Hippocampal formation (tissue), 2 donors: ENCODE measurements around the gene TGFA.

Source experiments
- DNase-seq, 2 donors: peaks; one replicate each; lab custom pipeline; 2025; lab: John Stamatoyannopoulos, UW

The TGFA gene

GRCh38 chr2:70418514-70418913 lies 135.1 kb downstream of the TGFA start:
- DNase-seq, result no peak

GRCh38 chr2:70417011-70417410 lies 136.6 kb downstream of the TGFA start:
- DNase-seq, result no peak

- DNase-seq, result no peak
These were observed 141.1 kb downstream of the TGFA start for GRCh38 chr2:70412294-70413070.

- no peak for DNase-seq
These were observed 142.0 kb downstream of the TGFA start for GRCh38 chr2:70411483-70412125.

GRCh38 chr2:70403267-70404053 lies 150.2 kb downstream of the TGFA start:
- no peak for DNase-seq

GRCh38 chr2:70400539-70400938 lies 153.1 kb downstream of the TGFA start:
- DNase-seq, result no peak

- no peak for DNase-seq
These were observed 154.6 kb downstream of the TGFA start for GRCh38 chr2:70399046-70399445.
